H9 (cell line): Measurements from ENCODE around the gene KLF13. TPM values are rescaled to one million over a fixed set of nuclear protein-coding genes. Genes with fewer than 3 reads are reported as not detected.

ENCODE experiments used
- DNase-seq: peaks from one replicate; pipeline ENCODE4 v3.0.0-alpha.2; 2017
- H2AFZ ChIP-seq: one replicate; pipeline ENCODE4 v1.6.1; 2013; ENCODE audit warnings: mild to moderate bottlenecking, low read length, control low read depth, moderate library complexity
- H2AK5ac ChIP-seq: 2 replicates; pipeline ENCODE4 v1.6.1; 2013; ENCODE audit warnings: low read length, control low read depth, mixed read lengths; ENCODE audit not compliant: insufficient read length
- H2BK120ac ChIP-seq: one replicate; pipeline ENCODE4 v1.6.1; 2013; ENCODE audit warnings: low read depth, mild to moderate bottlenecking, low read length, control low read depth, inconsistent platforms; ENCODE audit not compliant: poor library complexity, severe bottlenecking
- H2BK12ac ChIP-seq: 2 replicates; pipeline ENCODE4 v1.6.1; 2013; ENCODE audit warnings: low read length, control low read depth, mixed read lengths, low read depth; ENCODE audit not compliant: insufficient read length
- H2BK15ac ChIP-seq: 2 replicates; pipeline ENCODE4 v1.6.1; 2013; ENCODE audit warnings: low read depth, low read length, control low read depth
- H2BK20ac ChIP-seq: one replicate; pipeline ENCODE4 v1.6.1; 2013; ENCODE audit warnings: low read depth, mild to moderate bottlenecking, low read length, control low read depth, inconsistent platforms; ENCODE audit not compliant: poor library complexity, severe bottlenecking
- H2BK5ac ChIP-seq: 2 replicates; pipeline ENCODE4 v1.6.1; 2013; ENCODE audit warnings: low read length, control low read depth, mixed read lengths; ENCODE audit not compliant: insufficient read length
- H3K14ac ChIP-seq: 2 replicates; pipeline ENCODE4 v1.6.1; 2013; ENCODE audit warnings: low read length, control low read depth; ENCODE audit not compliant: insufficient read depth
- H3K18ac ChIP-seq: 2 replicates; pipeline ENCODE4 v1.6.1; 2013; ENCODE audit warnings: low read depth, mild to moderate bottlenecking, mixed read lengths, low read length, control low read depth; ENCODE audit not compliant: insufficient read length
- H3K23ac ChIP-seq: 2 replicates; pipeline ENCODE4 v1.6.1; 2013; ENCODE audit warnings: low read length, control low read depth, mixed read lengths, low read depth; ENCODE audit not compliant: insufficient read length
- H3K23me2 ChIP-seq: 2 replicates; pipeline ENCODE4 v1.6.1; 2013; ENCODE audit warnings: low read depth, mild to moderate bottlenecking, mixed read lengths, low read length, control low read depth; ENCODE audit not compliant: insufficient read length, poor library complexity, severe bottlenecking
- H3K27ac ChIP-seq: 2 replicates; pipeline ENCODE4 v1.5.1; 2013; ENCODE audit warnings: low read length, control low read depth, mixed read lengths, low read depth; ENCODE audit not compliant: insufficient read length
- H3K27me3 ChIP-seq: 2 replicates; pipeline ENCODE4 v1.6.1; 2013; ENCODE audit warnings: low read length, control low read depth, inconsistent platforms; ENCODE audit not compliant: insufficient read depth
- H3K4ac ChIP-seq: 2 replicates; pipeline ENCODE4 v1.6.1; 2013; ENCODE audit warnings: low read depth, mild to moderate bottlenecking, control low read depth, inconsistent platforms, low read length, moderate library complexity
- H3K4me1 ChIP-seq: 2 replicates; pipeline ENCODE4 v1.6.1; 2013; ENCODE audit warnings: low read length, control low read depth, inconsistent platforms; ENCODE audit not compliant: insufficient read depth
- H3K4me2 ChIP-seq: 2 replicates; pipeline ENCODE4 v1.6.1; 2013; ENCODE audit warnings: low read length, control low read depth, mixed read lengths; ENCODE audit not compliant: insufficient read length, insufficient read depth
- H3K56ac ChIP-seq: 2 replicates; pipeline ENCODE4 v1.6.1; 2013; ENCODE audit warnings: low read depth, mild to moderate bottlenecking, mixed read lengths, low read length, control low read depth; ENCODE audit not compliant: insufficient read length
- H3K79me1 ChIP-seq: 2 replicates; pipeline ENCODE4 v1.6.1; 2013; ENCODE audit warnings: low read depth, mild to moderate bottlenecking, moderate library complexity, low read length, control low read depth, inconsistent platforms; ENCODE audit not compliant: insufficient read depth, poor library complexity, severe bottlenecking
- H3K79me2 ChIP-seq: 2 replicates; pipeline ENCODE4 v1.6.1; 2013; ENCODE audit warnings: low read length, control low read depth, inconsistent platforms; ENCODE audit not compliant: insufficient read depth
- H3K9ac ChIP-seq: 2 replicates; pipeline ENCODE4 v1.6.1; 2013; ENCODE audit warnings: low read length, control low read depth, mixed read lengths; ENCODE audit not compliant: insufficient read length; ENCODE audit errors: extremely low read depth
- H3K9me3 ChIP-seq: one replicate; pipeline ENCODE4 v1.6.1; 2013; ENCODE audit warnings: low read depth, low read length, inconsistent platforms; ENCODE audit not compliant: control insufficient read depth
- H3T11ph ChIP-seq: one replicate; pipeline ENCODE4 v1.6.1; 2013; ENCODE audit warnings: mild to moderate bottlenecking, low read length, control low read depth, inconsistent platforms
- H4K20me1 ChIP-seq: one replicate; pipeline ENCODE4 v1.6.1; 2013; ENCODE audit not compliant: control insufficient read depth, insufficient read length, insufficient read depth
- H4K5ac ChIP-seq: 2 replicates; pipeline ENCODE4 v1.6.1; 2013; ENCODE audit warnings: low read depth, mild to moderate bottlenecking, mixed read lengths, low read length, control low read depth; ENCODE audit not compliant: insufficient read length
- H4K8ac ChIP-seq: replicated peaks from 2 replicates; pipeline ENCODE4 v1.6.1; 2013; ENCODE audit warnings: low read length, control low read depth, mixed read lengths, low read depth; ENCODE audit not compliant: insufficient read length
- H4K91ac ChIP-seq: 2 replicates; pipeline ENCODE4 v1.6.1; 2013; ENCODE audit warnings: low read depth, mild to moderate bottlenecking, moderate library complexity, mixed read lengths, low read length, control low read depth; ENCODE audit not compliant: insufficient read length
- H3K27ac Mint-ChIP-seq, 3 experiments: 2 replicates in 2 of 3; 3 replicates in 1 of 3; pipeline ENCODE4 v1.8.0; 2020 to 2021; ENCODE audit warnings: mixed read lengths in 3 of 3, mild to moderate bottlenecking in 1 of 3, moderate library complexity in 1 of 3
- H3K27me3 Mint-ChIP-seq: 2 replicates; pipeline ENCODE4 v1.8.0; 2021; ENCODE audit warnings: low read depth, mild to moderate bottlenecking, moderate library complexity, mixed read lengths
- H3K36me3 Mint-ChIP-seq, 3 experiments: 2 replicates in 2 of 3; 3 replicates in 1 of 3; pipeline ENCODE4 v1.8.0; 2020 to 2021; ENCODE audit warnings: low read depth in 3 of 3, mixed read lengths in 3 of 3; ENCODE audit not compliant: insufficient read depth in 1 of 3
- H3K4me1 Mint-ChIP-seq, 2 experiments: 2 replicates each; pipeline ENCODE4 v1.8.0; 2020; ENCODE audit warnings: mixed read lengths in 2 of 2
- H3K4me3 Mint-ChIP-seq, 2 experiments: 2 replicates in 1 of 2; 3 replicates in 1 of 2; pipeline ENCODE4 v1.8.0; 2020 to 2021; ENCODE audit warnings: mild to moderate bottlenecking in 2 of 2, mixed read lengths in 2 of 2, moderate library complexity in 1 of 2
- H3K9me3 Mint-ChIP-seq, 2 experiments: 2 replicates in 1 of 2; 3 replicates in 1 of 2; pipeline ENCODE4 v1.8.0; 2020; ENCODE audit warnings: mild to moderate bottlenecking in 2 of 2, mixed read lengths in 2 of 2, moderate library complexity in 1 of 2
- total RNA-seq: library from RNA; stranded (reverse); gene quantifications from 2 replicates; pipeline ENCODE4 v1.2.1, GENCODE V29; 2021
- TF ChIP-seq, protein P1 (sequence below): fragments of 200-600 bp; sonication (generic); conservative IDR thresholded peaks from 3 replicates; pipeline ENCODE4 v1.8.0; 2021; ENCODE audit warnings: antibody characterized with exemption, mild to moderate bottlenecking

KLF13 gene
- total RNA-seq, 1 experiment from 2014 or later = 33.4 TPM

DNA sequence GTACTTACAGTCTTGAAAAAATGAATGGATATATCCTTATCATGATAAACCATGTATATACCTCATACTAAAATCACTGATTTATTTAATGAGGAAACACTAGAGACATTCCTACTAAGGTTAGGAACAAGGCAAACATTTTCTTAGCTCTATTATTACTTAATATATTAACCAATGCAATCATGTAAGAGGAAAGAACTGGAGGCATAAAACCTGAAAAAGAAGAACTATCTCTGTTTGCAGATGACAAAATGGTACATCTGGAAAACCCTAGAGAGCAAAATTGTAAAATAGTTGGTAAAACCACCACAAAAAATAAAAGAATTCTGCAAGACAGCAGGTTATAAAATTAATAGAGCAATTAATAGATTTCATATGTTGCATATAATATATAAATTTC is 81.2 kb downstream of the KLF13 start:
- no peak overlapping the region for H3K9ac ChIP-seq
- no peak overlapping the region for H2AFZ ChIP-seq
- H3K14ac ChIP-seq = no peak overlapping the region
- H3K79me2 ChIP-seq = no peaks in the 10 kb centered on the region
- H2BK12ac ChIP-seq = no peak overlapping the region
- no peak overlapping the region for H2BK20ac ChIP-seq
- H3K4me2 ChIP-seq = no peak overlapping the region
- H2BK5ac ChIP-seq = no peak overlapping the region
- H3K9me3 ChIP-seq = no peaks in the 10 kb centered on the region
- no peak overlapping the region for H4K91ac ChIP-seq
- DNase-seq = no peak
- no peak overlapping the region for H2AK5ac ChIP-seq
- no peak overlapping the region for H2BK120ac ChIP-seq
- Mint-ChIP-seq H3K4me1 (peaks cover 3% of the 10 kb centered on the region in 2 experiments; a peak in 2 of 4 replicates), H3K27ac (no peak overlapping the region), H3K27me3 (peaks cover 6% of the 10 kb centered on the region; the same call in 1 of the 2 replicates), H3K9me3 (peaks cover 8 to 10% of the 10 kb centered on the region in 2 experiments; a peak in 4 of 5 replicates), H3K4me3 (no peak overlapping the region), H3K36me3 (peaks cover 0 to 4% (median 3%) of the 10 kb centered on the region in 3 experiments; a peak in 3 of 7 replicates)
- no peak overlapping the region for H3K4ac ChIP-seq
- no peak overlapping the region for H3K23ac ChIP-seq
- no peak overlapping the region for H3K27ac ChIP-seq
- H3K56ac ChIP-seq = no peak overlapping the region
- H3K79me1 ChIP-seq = no peaks in the 10 kb centered on the region
- H4K20me1 ChIP-seq = no peaks in the 10 kb centered on the region
- no peak overlapping the region for H4K5ac ChIP-seq
- no peak overlapping the region for H3T11ph ChIP-seq
- no peaks in the 10 kb centered on the region for H3K4me1 ChIP-seq
- TF ChIP-seq, protein P1, sequence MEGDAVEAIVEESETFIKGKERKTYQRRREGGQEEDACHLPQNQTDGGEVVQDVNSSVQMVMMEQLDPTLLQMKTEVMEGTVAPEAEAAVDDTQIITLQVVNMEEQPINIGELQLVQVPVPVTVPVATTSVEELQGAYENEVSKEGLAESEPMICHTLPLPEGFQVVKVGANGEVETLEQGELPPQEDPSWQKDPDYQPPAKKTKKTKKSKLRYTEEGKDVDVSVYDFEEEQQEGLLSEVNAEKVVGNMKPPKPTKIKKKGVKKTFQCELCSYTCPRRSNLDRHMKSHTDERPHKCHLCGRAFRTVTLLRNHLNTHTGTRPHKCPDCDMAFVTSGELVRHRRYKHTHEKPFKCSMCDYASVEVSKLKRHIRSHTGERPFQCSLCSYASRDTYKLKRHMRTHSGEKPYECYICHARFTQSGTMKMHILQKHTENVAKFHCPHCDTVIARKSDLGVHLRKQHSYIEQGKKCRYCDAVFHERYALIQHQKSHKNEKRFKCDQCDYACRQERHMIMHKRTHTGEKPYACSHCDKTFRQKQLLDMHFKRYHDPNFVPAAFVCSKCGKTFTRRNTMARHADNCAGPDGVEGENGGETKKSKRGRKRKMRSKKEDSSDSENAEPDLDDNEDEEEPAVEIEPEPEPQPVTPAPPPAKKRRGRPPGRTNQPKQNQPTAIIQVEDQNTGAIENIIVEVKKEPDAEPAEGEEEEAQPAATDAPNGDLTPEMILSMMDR = no peak
- no peak overlapping the region for H2BK15ac ChIP-seq
- H4K8ac ChIP-seq = no peak overlapping the region
- no peak overlapping the region for H3K18ac ChIP-seq
- no peaks in the 10 kb centered on the region for H3K27me3 ChIP-seq
- H3K23me2 ChIP-seq = no peaks in the 10 kb centered on the region
